ENCODE measurements around the gene ANXA2.

ANXA2 gene

DNA sequence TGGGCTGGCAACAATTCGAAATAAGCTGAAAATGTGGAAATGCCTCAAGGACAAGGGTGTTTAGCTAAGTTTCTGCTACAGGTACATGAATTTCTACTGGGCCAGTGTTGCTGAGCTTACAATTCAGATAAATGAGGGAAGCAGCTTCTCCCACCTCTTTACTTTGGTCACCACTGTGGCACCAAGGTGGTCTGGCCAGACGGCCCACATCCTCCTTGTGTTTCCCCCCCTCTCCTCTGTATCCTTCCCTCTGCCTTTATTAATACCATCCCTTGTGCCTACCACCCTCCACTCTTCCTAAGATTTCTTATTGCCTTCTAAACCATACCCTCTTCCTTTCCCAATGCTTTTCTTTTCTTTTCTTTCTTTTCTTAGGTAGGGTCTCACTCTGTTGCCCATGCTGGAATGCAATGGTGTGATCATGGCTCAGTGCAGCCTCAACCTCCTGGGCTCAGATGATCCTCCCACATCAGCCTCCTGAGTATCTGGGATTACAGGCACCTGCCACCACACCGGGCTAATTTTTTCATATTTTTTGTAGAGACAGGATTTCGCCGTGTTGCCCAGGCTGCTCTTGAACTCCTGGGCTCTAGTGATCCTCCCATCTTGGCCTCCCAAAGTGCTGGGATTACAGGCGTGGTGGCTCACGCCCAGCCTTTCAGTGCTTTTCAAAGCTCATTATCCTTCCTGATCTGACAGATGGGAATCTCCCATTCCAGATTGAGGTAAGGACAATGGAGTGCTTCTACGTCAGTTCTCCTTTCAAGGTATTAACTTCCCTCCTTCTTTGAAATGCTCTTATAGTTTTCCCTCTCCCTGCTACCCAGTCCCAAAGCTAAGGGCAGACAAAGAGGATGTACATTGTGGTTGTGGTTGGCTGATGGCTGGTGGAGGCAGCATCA is 14.8 kb downstream of the ANXA2 start:
- TF ChIP-seq JUND (IDR thresholded peaks at IDR 0.05; ENCODE audit: low read depth): no peak
- in situ Hi-C loops (cut with HindIII; ENCODE audit: low pct_unique_long_range_greater_than_20kb, low sequenced_read_pairs): no loop called here
- DNase-seq (ENCODE audit: low read depth in 1 of 2, low spot score in 1 of 2): no peak

DNA sequence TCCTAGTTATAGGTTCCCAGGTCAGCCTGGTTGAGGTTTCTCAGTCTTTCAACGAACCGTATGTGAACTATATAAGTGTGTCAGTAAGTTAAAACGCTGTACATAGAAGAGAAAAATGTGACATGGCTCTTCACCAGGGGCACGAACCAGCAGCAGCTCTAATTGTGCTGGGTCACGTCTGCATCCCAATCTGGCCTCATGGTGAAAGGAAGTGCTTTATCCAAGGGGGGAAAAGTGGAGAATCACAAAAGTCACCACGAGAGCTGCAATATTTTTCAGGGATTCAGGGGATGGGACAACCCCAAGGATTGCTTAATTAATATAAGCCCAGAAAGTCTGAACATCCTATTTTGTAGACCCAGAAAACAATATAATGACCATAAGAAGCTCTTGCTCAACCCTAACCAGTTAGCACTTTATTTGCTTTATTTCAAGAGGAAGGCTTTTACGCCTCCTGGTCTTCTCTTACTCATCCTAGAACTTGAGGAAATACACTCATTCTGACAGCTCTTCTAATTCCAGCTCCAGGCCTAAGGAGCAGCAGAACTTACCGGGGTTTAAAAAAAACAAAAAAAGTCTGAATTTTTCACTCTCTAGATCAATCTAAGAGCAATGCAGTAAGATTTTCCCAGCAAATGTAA is 16.5 kb downstream of the ANXA2 start:
- DNase-seq (ENCODE audit: low read depth in 1 of 2, low spot score in 1 of 2): no peak
- TF ChIP-seq JUND (IDR thresholded peaks at IDR 0.05; ENCODE audit: low read depth): no peak
- in situ Hi-C loops (cut with HindIII; ENCODE audit: low pct_unique_long_range_greater_than_20kb, low sequenced_read_pairs): no loop called here

DNA sequence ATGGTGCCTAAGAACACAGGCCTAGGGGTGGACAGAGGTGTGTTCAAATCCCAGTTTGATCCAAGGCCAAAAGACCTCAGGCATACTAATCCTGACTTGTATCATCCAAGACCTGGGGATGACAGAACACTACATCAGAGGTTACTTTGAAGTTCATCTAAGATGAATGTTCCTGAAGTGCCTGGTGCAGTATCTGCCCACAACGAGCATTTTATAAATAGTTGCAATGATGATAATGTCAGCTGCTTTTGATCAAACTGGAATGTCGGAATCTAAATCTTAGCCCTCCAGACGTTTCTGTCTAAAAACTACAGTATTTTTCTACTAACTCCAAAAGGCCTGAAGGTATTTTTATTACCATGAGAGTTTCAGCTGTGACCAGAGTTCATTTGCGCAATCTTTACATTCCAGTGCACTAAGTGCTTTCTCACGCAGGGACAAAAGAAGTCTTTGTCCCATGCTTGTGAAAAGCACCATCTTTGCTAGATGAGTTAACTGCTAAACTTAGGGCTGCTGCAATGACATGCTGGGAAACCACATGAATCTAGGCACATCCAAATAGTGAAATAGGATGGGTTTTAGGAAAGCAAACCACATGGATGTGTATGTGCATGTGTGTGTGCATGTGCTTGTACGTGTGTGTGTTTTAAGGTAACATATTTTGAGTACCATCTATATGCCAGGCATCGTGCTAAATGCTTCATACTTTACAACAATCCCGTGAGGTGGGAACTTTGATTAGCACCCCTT is 18.1 kb downstream of the ANXA2 start:
- DNase-seq (ENCODE audit: low read depth in 1 of 2, low spot score in 1 of 2): peak in 1 of 2 experiments; percentile 85
- in situ Hi-C loops (cut with HindIII; ENCODE audit: low pct_unique_long_range_greater_than_20kb, low sequenced_read_pairs): no loop called here
- no peak for TF ChIP-seq JUND (IDR thresholded peaks at IDR 0.05; ENCODE audit: low read depth)

DNA sequence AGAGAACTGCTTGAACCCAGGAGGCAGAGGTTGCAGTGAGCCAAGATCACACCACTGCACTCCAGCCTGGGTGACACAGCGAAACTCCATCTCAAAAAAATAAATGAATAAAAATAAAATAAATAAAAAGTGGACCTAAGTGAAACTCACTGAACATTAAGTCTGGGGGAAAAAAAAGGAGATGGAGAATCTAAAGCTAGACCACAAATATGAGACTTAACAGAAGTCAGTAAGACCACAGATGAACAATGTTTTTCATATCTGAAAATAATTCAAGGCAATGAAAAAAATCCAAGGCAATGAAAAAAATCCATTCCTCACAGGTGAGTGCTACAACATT is 18.6 kb downstream of the ANXA2 start:
- no peak for TF ChIP-seq JUND (IDR thresholded peaks at IDR 0.05; ENCODE audit: low read depth)
- in situ Hi-C loops (cut with HindIII; ENCODE audit: low pct_unique_long_range_greater_than_20kb, low sequenced_read_pairs): no loop called here
- no peak for DNase-seq (ENCODE audit: low read depth in 1 of 2, low spot score in 1 of 2)

DNA sequence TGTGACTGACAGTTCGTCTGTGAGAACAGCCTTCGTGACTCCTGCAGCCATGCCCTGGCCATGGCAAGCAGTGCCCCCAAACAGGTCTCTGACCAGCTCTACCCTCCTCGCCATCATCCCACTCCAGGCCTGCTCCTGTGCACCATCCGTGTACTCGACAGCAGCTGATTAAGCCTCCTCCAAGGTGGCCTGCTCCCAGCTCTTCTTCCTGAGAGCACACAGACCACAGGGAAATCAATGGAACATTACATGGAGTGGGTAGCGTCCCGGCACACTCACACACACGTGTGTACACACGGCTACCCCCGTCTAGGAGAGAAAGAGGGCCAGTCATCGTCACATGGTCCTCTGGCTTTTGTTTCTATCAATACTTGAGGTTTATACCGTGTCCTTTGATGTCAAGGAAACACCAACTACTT is 21.1 kb downstream of the ANXA2 start:
- in situ Hi-C loops (cut with HindIII; ENCODE audit: low pct_unique_long_range_greater_than_20kb, low sequenced_read_pairs): no loop called here
- no peak for DNase-seq (ENCODE audit: low read depth in 1 of 2, low spot score in 1 of 2)
- no peak for TF ChIP-seq JUND (IDR thresholded peaks at IDR 0.05; ENCODE audit: low read depth)

DNA sequence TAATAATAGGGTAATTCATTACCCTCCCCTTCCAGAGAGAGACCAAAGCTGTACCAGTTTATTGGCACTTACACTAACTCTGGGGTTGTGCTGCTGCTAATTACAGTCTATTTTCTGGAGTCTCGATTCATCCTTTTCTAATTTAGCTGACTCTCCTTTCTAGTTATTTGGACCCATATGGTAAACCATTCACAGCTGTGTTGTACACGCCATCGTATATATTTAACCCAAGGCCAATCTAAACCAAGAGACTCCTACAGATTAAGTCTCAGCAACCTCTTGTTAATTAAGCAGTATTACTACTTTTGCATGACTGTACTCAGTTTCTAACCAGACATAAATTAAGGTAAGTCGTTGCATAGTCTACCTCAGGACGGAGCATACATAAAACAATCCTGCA is 22.5 kb downstream of the ANXA2 start:
- in situ Hi-C loops (cut with HindIII; ENCODE audit: low pct_unique_long_range_greater_than_20kb, low sequenced_read_pairs): no loop called here
- TF ChIP-seq JUND (IDR thresholded peaks at IDR 0.05; ENCODE audit: low read depth): no peak
- no peak for DNase-seq (ENCODE audit: low read depth in 1 of 2, low spot score in 1 of 2)

DNA sequence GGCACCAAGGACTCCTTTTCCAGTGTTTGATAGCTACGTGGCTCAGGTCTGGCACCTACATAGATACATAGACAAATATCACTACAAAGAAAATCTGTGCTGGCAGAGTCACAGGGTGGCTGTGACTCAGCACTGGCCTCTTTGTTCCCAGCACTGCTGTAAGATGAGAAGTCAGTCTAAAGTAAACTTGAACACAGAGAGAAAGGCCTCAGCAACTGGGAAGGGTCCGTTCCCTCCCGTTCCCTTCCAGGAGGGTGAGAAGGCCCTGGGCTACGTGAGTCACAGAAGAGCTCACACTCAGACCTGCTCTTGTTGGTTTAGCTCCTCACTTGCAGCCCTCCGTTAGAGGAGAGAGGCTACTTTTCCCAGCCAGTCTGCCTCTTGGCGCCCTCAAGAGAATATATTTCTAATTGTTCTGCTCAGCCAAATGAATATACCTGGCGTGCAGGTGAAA is 23.1 kb downstream of the ANXA2 start:
- in situ Hi-C loops (cut with HindIII; ENCODE audit: low pct_unique_long_range_greater_than_20kb, low sequenced_read_pairs): no loop called here
- TF ChIP-seq JUND (IDR thresholded peaks at IDR 0.05; ENCODE audit: low read depth): no peak
- peak in 1 of 2 experiments; percentile 89 for DNase-seq (ENCODE audit: low read depth in 1 of 2, low spot score in 1 of 2)

DNA sequence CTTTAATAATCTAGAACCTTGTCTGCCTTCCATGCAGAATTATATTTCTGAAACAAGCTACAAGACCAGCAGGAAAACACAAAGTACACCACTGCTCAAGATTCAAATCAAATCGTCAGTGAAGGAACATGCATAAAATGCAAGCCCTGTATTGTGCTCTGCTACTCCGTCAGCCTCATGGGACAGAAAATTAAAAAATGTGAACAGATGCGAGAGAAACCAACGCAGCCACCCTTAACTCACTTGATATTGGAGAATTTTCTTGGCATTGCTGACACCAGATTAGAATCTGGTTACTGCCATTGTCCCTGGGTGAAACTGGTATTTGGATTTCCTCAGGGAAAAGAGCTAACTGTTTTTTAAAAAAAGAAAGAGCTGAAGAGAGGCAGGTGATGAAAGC is 23.6 kb downstream of the ANXA2 start:
- in situ Hi-C loops (cut with HindIII; ENCODE audit: low pct_unique_long_range_greater_than_20kb, low sequenced_read_pairs): no loop called here

DNA sequence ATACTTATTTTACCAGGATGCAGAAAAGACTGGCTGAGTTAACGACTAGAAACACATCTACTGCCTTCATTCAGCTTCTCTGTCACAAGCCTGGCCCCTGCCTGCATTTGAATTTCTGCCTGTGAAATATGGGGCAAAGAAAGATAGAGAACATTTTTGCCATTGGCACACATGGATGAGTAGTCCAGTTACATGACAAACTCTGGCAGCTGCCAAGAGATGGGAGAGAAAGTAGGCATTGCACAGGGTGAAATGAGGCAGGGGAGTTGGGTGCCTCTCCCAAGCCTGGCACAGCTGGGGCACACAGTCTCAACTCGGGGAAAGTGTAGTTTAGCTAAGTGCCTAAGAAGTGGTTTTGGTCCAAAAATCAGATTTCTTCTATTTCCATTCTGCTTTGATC is 24.0 kb downstream of the ANXA2 start:
- in situ Hi-C loops (cut with HindIII; ENCODE audit: low pct_unique_long_range_greater_than_20kb, low sequenced_read_pairs): no loop called here
- no peak for DNase-seq (ENCODE audit: low read depth in 1 of 2, low spot score in 1 of 2)
- TF ChIP-seq JUND (IDR thresholded peaks at IDR 0.05; ENCODE audit: low read depth): no peak

More for the DNA sequence above, 23.6 kb downstream of the ANXA2 start:
- DNase-seq (ENCODE audit: low read depth in 1 of 2, low spot score in 1 of 2): no peak
- TF ChIP-seq JUND (IDR thresholded peaks at IDR 0.05; ENCODE audit: low read depth): no peak

DNA sequence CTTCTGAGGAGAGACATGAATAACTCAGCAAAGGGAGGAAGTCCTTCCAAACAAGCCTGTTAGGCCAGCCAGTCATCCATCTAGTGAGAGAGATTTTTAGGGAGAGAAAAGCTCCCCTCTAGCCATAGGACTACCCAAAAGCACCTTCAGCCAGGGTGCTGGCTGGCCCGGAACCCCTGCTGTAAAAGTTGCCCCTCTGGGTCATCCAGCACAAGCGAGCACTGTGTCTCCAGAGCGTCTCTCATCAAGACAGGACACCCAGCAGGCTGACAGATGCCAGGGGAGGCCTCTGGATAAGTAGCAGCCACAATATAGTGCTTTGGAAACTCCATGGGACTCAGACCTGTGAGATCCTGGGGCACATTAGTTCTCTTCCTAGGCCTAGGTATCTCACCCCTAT is 24.5 kb downstream of the ANXA2 start:
- in situ Hi-C loops (cut with HindIII; ENCODE audit: low pct_unique_long_range_greater_than_20kb, low sequenced_read_pairs): no loop called here
- DNase-seq (ENCODE audit: low read depth in 1 of 2, low spot score in 1 of 2): no peak
- TF ChIP-seq JUND (IDR thresholded peaks at IDR 0.05; ENCODE audit: low read depth): no peak

DNA sequence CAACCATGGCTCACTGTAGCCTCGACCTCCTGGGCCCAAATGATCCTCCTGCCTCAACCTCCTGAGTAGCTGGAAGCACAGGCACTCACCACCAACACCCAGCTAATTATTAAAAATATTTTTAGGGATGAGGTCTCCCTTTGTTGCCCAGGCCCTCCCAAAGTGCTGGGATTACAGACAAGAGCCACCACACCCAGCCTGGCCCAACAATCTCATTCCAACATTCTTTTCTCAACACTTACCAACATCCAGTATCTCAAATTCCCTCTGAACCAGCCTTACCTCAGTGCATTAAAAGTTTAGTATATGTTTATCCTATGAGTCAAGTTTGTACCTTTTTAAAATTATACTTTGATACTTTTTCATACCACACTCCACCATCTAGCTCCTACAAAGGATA is 25.0 kb downstream of the ANXA2 start:
- in situ Hi-C loops (cut with HindIII; ENCODE audit: low pct_unique_long_range_greater_than_20kb, low sequenced_read_pairs): no loop called here
- DNase-seq (ENCODE audit: low read depth in 1 of 2, low spot score in 1 of 2): no peak
- no peak for TF ChIP-seq JUND (IDR thresholded peaks at IDR 0.05; ENCODE audit: low read depth)

DNA sequence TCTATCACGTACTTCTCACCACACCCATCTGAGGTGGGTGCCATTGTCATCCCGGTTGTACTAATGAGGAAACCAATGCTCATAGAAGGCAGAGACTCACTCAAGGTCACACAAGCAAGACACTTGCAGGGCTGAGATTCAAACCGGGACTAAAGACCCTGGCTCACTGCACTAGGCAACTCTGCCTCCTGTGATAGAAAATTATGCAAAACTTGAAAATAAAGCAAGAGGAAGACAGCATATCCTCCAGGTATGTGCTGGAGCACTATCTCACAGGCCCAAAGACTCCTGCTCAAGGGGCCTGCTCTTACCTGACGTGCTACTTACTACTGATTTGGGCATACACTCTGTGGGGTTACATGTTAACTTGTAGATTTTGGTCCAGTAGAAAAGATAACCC is 25.6 kb downstream of the ANXA2 start:
- TF ChIP-seq JUND (IDR thresholded peaks at IDR 0.05; ENCODE audit: low read depth): no peak
- in situ Hi-C loops (cut with HindIII; ENCODE audit: low pct_unique_long_range_greater_than_20kb, low sequenced_read_pairs): no loop called here
- DNase-seq (ENCODE audit: low read depth in 1 of 2, low spot score in 1 of 2): no peak
